Activated B cell treated with CpG ODN at 0.5 μM for 24 hours (primary cell): ENCODE measurements around the gene FLRT1. TPM values are rescaled to one million over a fixed set of nuclear protein-coding genes. Genes with fewer than 3 reads are reported as not detected.

Experiments
- ATAC-seq: fragments of 200-7000 bp; cut with Tn5 transposase; one replicate; pipeline ENCODE4 v1.10.0; 2021; ENCODE audit warnings: low read depth, mild to moderate bottlenecking, moderate library complexity
- CTCF ChIA-PET: fragments of 350-600 bp; sonication (Branson Sonifier 250); formaldehyde crosslinking; loops from one replicate; lab custom pipeline; 2021; ENCODE audit warnings: antibody characterized with exemption; lab: Charles Lee
- POLR2A ChIA-PET: fragments of 350-600 bp; sonication (Branson Sonifier 250); formaldehyde crosslinking; loops from one replicate; lab custom pipeline; 2021; ENCODE audit warnings: antibody characterized with exemption; lab: Charles Lee
- DNase-seq: peaks from one replicate; pipeline ENCODE4 v3.0.0; 2022
- H3K27ac Mint-ChIP-seq: one replicate; pipeline ENCODE4 v1.8.0; 2020; ENCODE audit warnings: mixed read lengths
- H3K27me3 Mint-ChIP-seq: one replicate; pipeline ENCODE4 v1.8.0; 2021; ENCODE audit warnings: mixed read lengths
- H3K36me3 Mint-ChIP-seq: one replicate; pipeline ENCODE4 v1.8.0; 2021; ENCODE audit warnings: low read depth, mixed read lengths
- H3K4me1 Mint-ChIP-seq: one replicate; pipeline ENCODE4 v1.8.0; 2021; ENCODE audit warnings: mixed read lengths
- H3K4me3 Mint-ChIP-seq: one replicate; pipeline ENCODE4 v1.8.0; 2020; ENCODE audit warnings: mild to moderate bottlenecking, mixed read lengths
- H3K9me3 Mint-ChIP-seq: one replicate; pipeline ENCODE4 v1.8.0; 2020; ENCODE audit warnings: mixed read lengths
- CTCF ChIP-seq: fragments of 200-600 bp; IDR thresholded peaks from one replicate; pipeline ENCODE4 v1.8.0; 2022; ENCODE audit warnings: antibody characterized with exemption, mild to moderate bottlenecking
- intact Hi-C: fragments of 100-400 bp; cut with micrococcal nuclease; formaldehyde crosslinking; loops from one replicate; pipeline ENCODE4 v1.15.1; 2024
- total RNA-seq: library from RNA; stranded (reverse); gene quantifications from 2 replicates; pipeline ENCODE4 v1.2.3, GENCODE V29; 2022

Gene FLRT1
- total RNA-seq, 1 donor from 2014 or later: not detected

- no peaks in the 10 kb centered on the region for H3K9me3 Mint-ChIP-seq
- no peaks in the 10 kb centered on the region for H3K36me3 Mint-ChIP-seq
- TF ChIP-seq CTCF: no peak
- DNase-seq: no peak
- peaks cover 16% of the 10 kb centered on the region for H3K27me3 Mint-ChIP-seq
- no peak overlapping the region for H3K4me3 Mint-ChIP-seq
- POLR2A ChIA-PET: no interaction called here
- H3K27ac Mint-ChIP-seq: no peak overlapping the region
- no peak for ATAC-seq
- intact Hi-C loops: no loop called here
- CTCF ChIA-PET: no interaction called here
- H3K4me1 Mint-ChIP-seq: peaks cover 8% of the 10 kb centered on the region
These were observed 26.7 kb downstream of the FLRT1 start for GRCh38 chr11:64062185-64063039.

- no peaks in the 10 kb centered on the region for H3K9me3 Mint-ChIP-seq
- CTCF ChIA-PET: no interaction called here
- H3K4me1 Mint-ChIP-seq: peaks cover 8% of the 10 kb centered on the region
These were observed 28.0 kb downstream of the FLRT1 start for GRCh38 chr11:64063777-64064176.

GRCh38 chr11:64064374-64065140 is 28.8 kb downstream of the FLRT1 start:
- Mint-ChIP-seq H3K9me3 (no peaks in the 10 kb centered on the region), H3K27me3 (peaks cover 16% of the 10 kb centered on the region), H3K27ac (no peak overlapping the region), H3K36me3 (no peaks in the 10 kb centered on the region), H3K4me1 (peaks cover 8% of the 10 kb centered on the region), H3K4me3 (no peak overlapping the region)
- CTCF ChIA-PET: no interaction called here
- POLR2A ChIA-PET: no interaction called here
- no peak for TF ChIP-seq CTCF
- ATAC-seq: no peak
- intact Hi-C loops: no loop called here
- DNase-seq: no peak

More at GRCh38 chr11:64063777-64064176, 28.0 kb downstream of the FLRT1 start:
- Mint-ChIP-seq H3K27ac (no peak overlapping the region), H3K4me3 (no peak overlapping the region), H3K27me3 (peaks cover 16% of the 10 kb centered on the region), H3K36me3 (no peaks in the 10 kb centered on the region)
- POLR2A ChIA-PET: no interaction called here
- TF ChIP-seq CTCF: no peak
- intact Hi-C loops: no loop called here
- DNase-seq: no peak
- ATAC-seq: no peak

- TF ChIP-seq CTCF: no peak
- no peak overlapping the region for H3K4me3 Mint-ChIP-seq
- POLR2A ChIA-PET: no interaction called here
- H3K36me3 Mint-ChIP-seq: no peaks in the 10 kb centered on the region
- H3K4me1 Mint-ChIP-seq: peaks cover 8% of the 10 kb centered on the region
- H3K27ac Mint-ChIP-seq: no peak overlapping the region
- ATAC-seq (no peak), DNase-seq (no peak)
- H3K9me3 Mint-ChIP-seq: no peaks in the 10 kb centered on the region
- peaks cover 16% of the 10 kb centered on the region for H3K27me3 Mint-ChIP-seq
- CTCF ChIA-PET: no interaction called here
- intact Hi-C loops: no loop called here
These were observed 29.4 kb downstream of the FLRT1 start for GRCh38 chr11:64065141-64065465.

- Mint-ChIP-seq H3K9me3 (no peaks in the 10 kb centered on the region), H3K36me3 (no peaks in the 10 kb centered on the region), H3K4me3 (no peak overlapping the region), H3K27me3 (peaks cover 14% of the 10 kb centered on the region), H3K27ac (no peak overlapping the region), H3K4me1 (peaks cover 6% of the 10 kb centered on the region)
- intact Hi-C loops: no loop called here
- ChIA-PET CTCF (no interaction called here), POLR2A (no interaction called here)
- no peak for TF ChIP-seq CTCF
- DNase-seq (no peak), ATAC-seq (no peak)
These were observed 30.0 kb downstream of the FLRT1 start for GRCh38 chr11:64065712-64066111.
